ENCODE results near the gene COMP. TPM values are rescaled to one million over a fixed set of nuclear protein-coding genes. Genes with fewer than 3 reads are reported as not detected.
"Not testable (repeated sequence)": the region's sequence is repeated elsewhere in the genome, so short reads cannot be mapped to it uniquely, and the experiment has no call there.

COMP gene
- total and polyA plus RNA-seq, 2 donors, result 0.09 to 1.5 TPM

DNA sequence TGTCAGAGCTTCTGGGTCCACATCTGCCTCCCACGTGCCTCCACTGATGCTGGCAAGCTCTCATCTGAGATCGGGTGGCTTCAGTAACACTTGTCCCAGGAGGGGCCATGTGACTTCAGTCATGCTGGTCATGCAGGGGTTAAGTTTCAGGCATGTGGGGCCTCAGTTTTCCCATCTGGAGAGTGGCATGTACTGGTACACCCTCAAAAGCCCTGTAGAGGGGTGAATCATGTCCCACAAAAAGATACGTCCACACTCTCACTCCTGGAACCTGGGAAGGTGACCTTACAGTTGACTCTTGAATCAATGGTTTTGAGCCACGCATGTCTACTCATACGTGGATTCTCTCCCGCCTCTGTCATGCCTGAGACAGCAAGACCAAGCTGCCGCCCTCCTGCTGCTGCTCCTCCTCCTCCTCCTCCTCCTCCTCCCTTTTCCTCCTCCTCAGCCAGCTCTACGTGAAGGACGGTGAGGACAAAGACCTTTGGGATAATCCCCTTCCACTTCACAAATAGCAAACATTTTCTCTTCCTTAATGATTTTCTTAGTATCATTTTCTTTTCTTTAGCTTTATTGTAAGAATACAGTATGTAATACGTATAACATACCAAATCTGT, 53.7 kb downstream of the COMP start:
- Histone ChIP-seq H3K27ac (ENCODE audit: low read depth in 1 of 2, low read length in 1 of 2) (no peak overlapping the region), H3K27me3 (ENCODE audit: control insufficient read depth in 2 of 2, insufficient read depth in 1 of 2, low read length in 1 of 2) (no peaks in the 10 kb centered on the region), H3K4me3 (ENCODE audit: low read length in 2 of 2) (no peak overlapping the region), H3K4me1 (ENCODE audit: control insufficient read depth in 2 of 2, insufficient read depth in 2 of 2, low read length in 2 of 2) (peaks cover 0 to 4% of the 10 kb centered on the region in 2 donors), H3K9me3 (ENCODE audit: control insufficient read depth in 2 of 2, insufficient read depth in 1 of 2, low read length in 1 of 2) (no peaks in the 10 kb centered on the region), H3K36me3 (ENCODE audit: control insufficient read depth in 2 of 2, insufficient read depth in 2 of 2, low read length in 1 of 2) (no peaks in the 10 kb centered on the region)
- 93% methylated on average over 10 of the region's 10 CpGs for WGBS
- DNase-seq (ENCODE audit: low read depth in 6 of 9, low spot score in 9 of 9), result no peak

DNA sequence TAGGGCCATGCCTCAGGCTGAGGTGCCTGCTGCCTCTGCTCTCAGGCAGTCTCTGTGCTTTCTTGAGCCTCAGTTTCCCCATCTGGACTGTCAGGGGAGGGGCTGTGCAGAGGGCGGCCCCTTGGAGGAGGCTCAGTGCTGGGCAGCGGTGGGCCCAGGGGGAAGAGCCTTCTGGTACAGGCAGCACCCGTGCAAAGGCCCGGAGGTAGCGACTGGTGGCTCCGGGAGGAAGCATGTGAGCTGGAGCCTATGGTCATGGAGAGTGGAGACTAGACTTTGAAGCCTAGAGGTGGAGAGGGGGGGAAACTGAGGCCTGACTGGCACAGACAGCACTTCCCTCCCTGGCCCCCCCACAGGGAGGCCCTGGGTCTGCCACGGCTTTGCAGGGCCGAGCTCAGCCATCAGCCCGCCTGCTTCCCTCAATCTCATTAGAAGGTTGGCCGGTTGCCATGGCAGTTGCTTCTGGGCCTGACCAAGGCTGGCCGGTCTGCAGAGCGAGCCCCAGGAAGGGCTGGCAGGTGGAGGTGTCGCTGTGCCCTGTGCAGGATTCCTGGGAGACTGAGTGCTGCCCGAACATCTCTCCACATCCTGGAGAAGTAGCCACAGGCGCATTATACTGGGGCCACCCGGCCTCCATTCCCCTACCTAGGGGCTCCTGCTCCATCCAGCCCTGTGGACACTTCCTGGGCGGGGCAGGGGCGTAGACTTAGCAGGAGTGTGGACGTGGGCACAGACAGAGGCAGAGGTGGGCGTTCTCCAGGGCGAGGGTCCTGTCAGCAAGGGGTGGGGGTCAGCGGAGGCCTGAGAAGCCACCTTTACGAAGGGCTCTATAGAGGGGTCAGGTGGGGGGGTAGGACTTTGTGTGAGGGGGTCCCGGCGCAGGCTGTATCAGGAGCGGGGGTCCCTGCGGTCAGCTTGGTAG, 54.4 kb downstream of the COMP start:
- no peak for DNase-seq (ENCODE audit: low read depth in 6 of 9, low spot score in 9 of 9)
- Histone ChIP-seq H3K4me3 (ENCODE audit: low read length in 2 of 2) (no peak overlapping the region), H3K9me3 (ENCODE audit: control insufficient read depth in 2 of 2, insufficient read depth in 1 of 2, low read length in 1 of 2) (no peaks in the 10 kb centered on the region), H3K4me1 (ENCODE audit: control insufficient read depth in 2 of 2, insufficient read depth in 2 of 2, low read length in 2 of 2) (no peaks in the 10 kb centered on the region), H3K27ac (ENCODE audit: low read depth in 1 of 2, low read length in 1 of 2) (no peak overlapping the region), H3K27me3 (ENCODE audit: control insufficient read depth in 2 of 2, insufficient read depth in 1 of 2, low read length in 1 of 2) (no peaks in the 10 kb centered on the region), H3K36me3 (ENCODE audit: control insufficient read depth in 2 of 2, insufficient read depth in 2 of 2, low read length in 1 of 2) (no peaks in the 10 kb centered on the region)
- 96% methylated on average over 27 of the region's 27 CpGs for WGBS

DNA sequence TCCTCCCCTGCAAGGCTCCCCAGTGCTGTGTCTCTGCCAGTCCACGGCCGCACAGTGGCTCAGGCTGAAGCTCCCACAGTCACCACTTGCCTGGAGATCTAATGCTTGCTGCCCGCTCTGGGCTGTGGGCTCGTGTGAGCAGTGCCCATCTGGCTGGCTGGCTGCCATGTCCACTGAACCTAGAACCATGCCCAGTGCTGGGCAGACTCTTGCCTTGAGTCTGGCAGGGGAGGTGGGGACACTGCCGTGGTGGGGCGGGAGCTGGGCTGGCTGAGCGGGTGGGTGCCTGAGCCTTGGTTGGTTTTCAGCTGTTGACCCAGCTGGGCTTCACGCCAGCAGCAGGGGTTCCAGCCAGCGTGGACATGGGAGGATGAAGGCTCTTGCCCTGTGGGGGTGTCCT, 55.4 kb downstream of the COMP start:
- Histone ChIP-seq H3K27me3 (ENCODE audit: control insufficient read depth in 2 of 2, insufficient read depth in 1 of 2, low read length in 1 of 2) (no peaks in the 10 kb centered on the region), H3K27ac (ENCODE audit: low read depth in 1 of 2, low read length in 1 of 2) (no peak overlapping the region), H3K9me3 (ENCODE audit: control insufficient read depth in 2 of 2, insufficient read depth in 1 of 2, low read length in 1 of 2) (no peaks in the 10 kb centered on the region), H3K36me3 (ENCODE audit: control insufficient read depth in 2 of 2, insufficient read depth in 2 of 2, low read length in 1 of 2) (no peaks in the 10 kb centered on the region), H3K4me1 (ENCODE audit: control insufficient read depth in 2 of 2, insufficient read depth in 2 of 2, low read length in 2 of 2) (peaks cover 0 to 4% of the 10 kb centered on the region in 2 donors), H3K4me3 (ENCODE audit: low read length in 2 of 2) (no peak overlapping the region)
- DNase-seq (ENCODE audit: low read depth in 6 of 9, low spot score in 9 of 9), result no peak
- WGBS, result 96% methylated on average over 9 of the region's 9 CpGs

DNA sequence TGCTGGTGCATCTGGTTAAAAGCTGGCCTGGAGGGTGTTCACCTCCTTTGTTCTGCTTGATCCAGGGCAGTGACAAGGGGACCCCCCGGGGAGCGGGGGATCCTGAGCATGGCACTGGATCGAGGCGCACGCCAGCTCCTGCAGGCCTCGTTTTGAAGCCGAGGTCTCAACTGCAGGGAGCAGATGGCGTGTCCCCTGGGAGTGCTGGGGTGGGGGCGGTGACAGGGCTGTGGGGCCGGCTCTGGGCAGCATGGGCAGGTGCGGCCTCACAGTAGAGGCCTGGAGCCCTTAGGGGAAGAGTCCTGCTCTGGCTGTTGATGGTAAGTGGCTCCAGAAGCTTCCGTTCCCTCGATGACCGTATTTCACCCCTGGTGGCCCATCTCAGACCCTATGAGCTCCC, 55.8 kb downstream of the COMP start:
- H3K4me1 ChIP-seq (ENCODE audit: control insufficient read depth in 2 of 2, insufficient read depth in 2 of 2, low read length in 2 of 2), result peaks cover 0 to 4% of the 10 kb centered on the region in 2 donors

DNA sequence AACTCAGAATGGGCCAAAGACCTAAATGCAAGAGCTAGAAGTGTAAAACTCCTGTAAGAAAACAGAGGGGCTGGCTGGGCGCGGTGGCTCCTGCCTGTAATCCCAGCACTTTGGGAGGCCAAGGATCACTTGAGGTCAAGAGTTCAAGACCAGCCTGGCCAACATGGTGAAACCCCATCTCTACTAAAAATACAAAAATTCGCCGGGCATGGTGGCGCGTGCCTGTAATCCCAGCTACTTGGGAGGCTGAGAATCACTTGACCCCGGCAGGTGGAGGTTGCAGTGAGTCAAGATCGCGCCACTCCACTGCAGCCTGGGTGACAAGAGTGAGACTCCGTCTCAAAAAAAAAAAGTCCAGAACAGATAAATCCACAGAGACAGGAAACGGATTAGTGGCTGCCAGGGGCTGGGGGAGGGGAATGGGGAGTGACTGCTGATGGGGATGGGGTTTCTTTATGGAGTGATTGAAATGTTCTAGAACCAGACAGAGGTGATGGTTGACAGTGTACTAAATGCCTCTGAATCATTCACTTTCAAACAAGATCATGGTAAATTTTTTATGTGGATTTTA, 57.3 kb downstream of the COMP start:
- not testable (repeated sequence) for H3K27ac ChIP-seq (ENCODE audit: low read depth in 1 of 2, low read length in 1 of 2); H3K36me3 ChIP-seq (ENCODE audit: control insufficient read depth in 2 of 2, insufficient read depth in 2 of 2, low read length in 1 of 2); DNase-seq (ENCODE audit: low read depth in 6 of 9, low spot score in 9 of 9); H3K9me3 ChIP-seq (ENCODE audit: control insufficient read depth in 2 of 2, insufficient read depth in 1 of 2, low read length in 1 of 2); H3K27me3 ChIP-seq (ENCODE audit: control insufficient read depth in 2 of 2, insufficient read depth in 1 of 2, low read length in 1 of 2); H3K4me3 ChIP-seq (ENCODE audit: low read length in 2 of 2); H3K4me1 ChIP-seq (ENCODE audit: control insufficient read depth in 2 of 2, insufficient read depth in 2 of 2, low read length in 2 of 2)
- 97% methylated on average over 11 of the region's 11 CpGs for WGBS

More for the DNA sequence above, 55.8 kb downstream of the COMP start:
- H3K27ac ChIP-seq (ENCODE audit: low read depth in 1 of 2, low read length in 1 of 2), result no peak overlapping the region
- no peaks in the 10 kb centered on the region for H3K9me3 ChIP-seq (ENCODE audit: control insufficient read depth in 2 of 2, insufficient read depth in 1 of 2, low read length in 1 of 2)
- no peak overlapping the region for H3K4me3 ChIP-seq (ENCODE audit: low read length in 2 of 2)
- WGBS, result 96% methylated on average over 14 of the region's 14 CpGs
- no peaks in the 10 kb centered on the region for H3K27me3 ChIP-seq (ENCODE audit: control insufficient read depth in 2 of 2, insufficient read depth in 1 of 2, low read length in 1 of 2)
- no peak for DNase-seq (ENCODE audit: low read depth in 6 of 9, low spot score in 9 of 9)
- no peaks in the 10 kb centered on the region for H3K36me3 ChIP-seq (ENCODE audit: control insufficient read depth in 2 of 2, insufficient read depth in 2 of 2, low read length in 1 of 2)

DNA sequence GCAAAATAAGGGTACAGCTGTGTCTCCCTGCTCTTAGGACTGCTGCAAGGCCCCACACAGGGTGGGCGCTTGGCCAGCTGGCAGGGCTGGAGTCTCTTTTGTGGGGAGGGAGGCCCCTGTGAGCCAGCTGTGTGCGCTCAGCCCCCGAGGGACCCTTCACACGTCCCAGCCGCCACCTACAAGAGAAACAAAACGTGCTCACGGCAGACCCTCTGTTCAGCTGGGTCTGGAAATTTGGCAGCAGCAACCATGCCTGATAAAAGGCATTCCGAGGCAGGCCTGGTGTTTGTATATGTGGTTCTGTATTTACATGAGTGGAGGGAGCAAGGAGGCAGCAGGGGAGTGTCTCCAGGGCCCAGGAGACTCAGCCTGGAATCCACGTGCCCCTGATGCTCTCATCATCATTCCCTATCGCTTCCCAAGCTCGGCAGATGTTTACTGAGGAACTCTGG, 57.9 kb downstream of the COMP start:
- 91% methylated on average over 11 of the region's 11 CpGs for WGBS
- H3K4me1 ChIP-seq (ENCODE audit: control insufficient read depth in 2 of 2, insufficient read depth in 2 of 2, low read length in 2 of 2), result peaks cover 0 to 4% of the 10 kb centered on the region in 2 donors
- no peaks in the 10 kb centered on the region for H3K27me3 ChIP-seq (ENCODE audit: control insufficient read depth in 2 of 2, insufficient read depth in 1 of 2, low read length in 1 of 2)
- no peaks in the 10 kb centered on the region for H3K9me3 ChIP-seq (ENCODE audit: control insufficient read depth in 2 of 2, insufficient read depth in 1 of 2, low read length in 1 of 2)
- H3K4me3 ChIP-seq (ENCODE audit: low read length in 2 of 2), result no peak overlapping the region
- DNase-seq (ENCODE audit: low read depth in 6 of 9, low spot score in 9 of 9), result no peak
- H3K36me3 ChIP-seq (ENCODE audit: control insufficient read depth in 2 of 2, insufficient read depth in 2 of 2, low read length in 1 of 2), result no peaks in the 10 kb centered on the region
- no peak overlapping the region for H3K27ac ChIP-seq (ENCODE audit: low read depth in 1 of 2, low read length in 1 of 2)

Other genes with a start within 250 kb of the COMP start
- gene FKBP8, start 247.7 kb downstream of the COMP start, total RNA-seq, result 153 TPM
- gene FKBP8, start 247.7 kb downstream of the COMP start, polyA plus RNA-seq, result 232 TPM
- 42.6 TPM for gene KXD1, start 233.4 kb downstream of the COMP start, total RNA-seq
- 81.9 TPM for gene KXD1, start 233.4 kb downstream of the COMP start, polyA plus RNA-seq
- gene UBA52, start 219.4 kb downstream of the COMP start, total RNA-seq, result 1,679 TPM
- 1,270 TPM for gene UBA52, start 219.4 kb downstream of the COMP start, polyA plus RNA-seq
- gene REX1BD, start 202.5 kb downstream of the COMP start, total RNA-seq, result 72.2 TPM
- 104 TPM for gene REX1BD, start 202.5 kb downstream of the COMP start, polyA plus RNA-seq
- 0.33 TPM for gene CRLF1, start 184.5 kb downstream of the COMP start, total RNA-seq
- 17.9 TPM for gene CRLF1, start 184.5 kb downstream of the COMP start, polyA plus RNA-seq
- gene TMEM59L, start 178.4 kb downstream of the COMP start, total RNA-seq, result not detected
- gene TMEM59L, start 178.4 kb downstream of the COMP start, polyA plus RNA-seq, result 0.96 TPM
- gene KLHL26, start 154.3 kb downstream of the COMP start, total RNA-seq, result 0.99 TPM
- gene KLHL26, start 154.3 kb downstream of the COMP start, polyA plus RNA-seq, result 4.0 TPM
- 1.2 TPM for gene CRTC1, start 107.6 kb downstream of the COMP start, total RNA-seq
- 9.7 TPM for gene CRTC1, start 107.6 kb downstream of the COMP start, polyA plus RNA-seq
- 25.4 TPM for gene UPF1, start 40.7 kb upstream of the COMP start, total RNA-seq
- 61.0 TPM for gene UPF1, start 40.7 kb upstream of the COMP start, polyA plus RNA-seq
- 0.28 TPM for gene CERS1, start 104.9 kb upstream of the COMP start, total RNA-seq
- gene CERS1, start 104.9 kb upstream of the COMP start, polyA plus RNA-seq, result 0.41 TPM
- 197 TPM for gene COPE, start 128.1 kb upstream of the COMP start, total RNA-seq
- 180 TPM for gene COPE, start 128.1 kb upstream of the COMP start, polyA plus RNA-seq
- gene DDX49, start 128.4 kb upstream of the COMP start, total RNA-seq, result 54.9 TPM
- 42.8 TPM for gene DDX49, start 128.4 kb upstream of the COMP start, polyA plus RNA-seq
- gene HOMER3, start 149.9 kb upstream of the COMP start, total RNA-seq, result 10.1 TPM
- gene HOMER3, start 149.9 kb upstream of the COMP start, polyA plus RNA-seq, result 34.0 TPM
- gene SUGP2, start 242.2 kb upstream of the COMP start, total RNA-seq, result 45.3 TPM
- 129 TPM for gene SUGP2, start 242.2 kb upstream of the COMP start, polyA plus RNA-seq
- 36.6 TPM for gene ARMC6, start 242.3 kb upstream of the COMP start, total RNA-seq
- 32.6 TPM for gene ARMC6, start 242.3 kb upstream of the COMP start, polyA plus RNA-seq

Data from thymus (tissue), 11 donors.